PC-9 (cell line): ENCODE measurements around the gene TMEM37. TPM values are rescaled to one million over a fixed set of nuclear protein-coding genes. Genes with fewer than 3 reads are reported as not detected.

ENCODE experiments used
- BruUV-seq: library from RNA; stranded (reverse); fragments of 400-500 nt; replicated peaks from 2 replicates; lab custom pipeline; 2021; lab: Mats Ljungman, UMichigan
- CTCF ChIA-PET: fragments of 300-600 bp; sonication (Branson Sonifier 250); formaldehyde crosslinking; loops from one replicate; lab custom pipeline; 2022; ENCODE audit warnings: antibody characterized with exemption; lab: Charles Lee
- POLR2A ChIA-PET: fragments of 300-600 bp; sonication (Branson Sonifier 250); formaldehyde crosslinking; loops from one replicate; lab custom pipeline; 2022; ENCODE audit warnings: antibody characterized with exemption; ENCODE audit not compliant: unreplicated experiment; lab: Charles Lee
- DNase-seq, 2 experiments: peaks; one replicate each; pipeline versions ENCODE4 v3.0.0 to v3.0.0-alpha.2; 2015 to 2022; ENCODE audit warnings: mixed read lengths in 1 of 2
- H2AFZ ChIP-seq: fragments of 200-600 bp; sonication (generic); 2 replicates; pipeline ENCODE4 v1.8.1; 2017; ENCODE audit warnings: antibody characterized with exemption
- H3F3A ChIP-seq: fragments of 200-600 bp; sonication (generic); 2 replicates; pipeline ENCODE4 v1.8.1; 2017; ENCODE audit warnings: antibody characterized with exemption, mild to moderate bottlenecking, low read depth; ENCODE audit not compliant: insufficient read depth
- H3K27ac ChIP-seq: fragments of 200-600 bp; sonication (generic); 2 replicates; pipeline ENCODE4 v1.6.1; 2016; ENCODE audit warnings: mixed run types
- H3K27me3 ChIP-seq: fragments of 200-600 bp; sonication (generic); 2 replicates; pipeline ENCODE4 v1.6.1; 2016; ENCODE audit warnings: low read depth, mixed run types; ENCODE audit not compliant: insufficient read depth
- H3K36me3 ChIP-seq: fragments of 200-600 bp; sonication (generic); 2 replicates; pipeline ENCODE4 v1.6.1; 2016; ENCODE audit warnings: low read depth, mixed run types
- H3K4me1 ChIP-seq: fragments of 200-600 bp; sonication (generic); replicated peaks from 2 replicates; pipeline ENCODE4 v1.6.1; 2016; ENCODE audit warnings: mixed run types; ENCODE audit not compliant: insufficient read depth
- H3K4me2 ChIP-seq: fragments of 200-600 bp; sonication (generic); 2 replicates; pipeline ENCODE4 v1.6.1; 2017; ENCODE audit warnings: mixed run types
- H3K4me3 ChIP-seq: fragments of 200-600 bp; sonication (generic); 2 replicates; pipeline ENCODE4 v1.6.1; 2016; ENCODE audit warnings: mixed run types
- H3K79me2 ChIP-seq: fragments of 200-600 bp; sonication (generic); 2 replicates; pipeline ENCODE4 v1.6.1; 2017; ENCODE audit warnings: low read depth, mixed run types
- H3K9me2 ChIP-seq: fragments of 200-600 bp; sonication (generic); 2 replicates; pipeline ENCODE4 v1.8.1; 2017; ENCODE audit warnings: mild to moderate bottlenecking; ENCODE audit not compliant: insufficient read depth
- H3K9me3 ChIP-seq: fragments of 200-600 bp; sonication (generic); 2 replicates; pipeline ENCODE4 v1.8.1; 2016; ENCODE audit warnings: low read depth; ENCODE audit not compliant: insufficient read depth
- H4K20me1 ChIP-seq: fragments of 200-600 bp; sonication (generic); 2 replicates; pipeline ENCODE4 v1.8.1; 2017; ENCODE audit not compliant: insufficient read depth
- CTCF ChIP-seq: fragments of 200-600 bp; sonication (generic); conservative IDR thresholded peaks from 2 replicates; pipeline ENCODE4 v1.6.1; 2017; ENCODE audit warnings: mixed run types, antibody characterized with exemption, mild to moderate bottlenecking, moderate library complexity
- EZH2 ChIP-seq: fragments of 200-600 bp; sonication (generic); IDR thresholded peaks from 2 replicates; pipeline ENCODE4 v1.8.0; 2017; ENCODE audit warnings: antibody characterized with exemption, low read depth
- intact Hi-C: fragments of 100-400 bp; cut with micrococcal nuclease; formaldehyde crosslinking; loops from one replicate; pipeline ENCODE4 v1.10.0; 2022; ENCODE audit not compliant: unreplicated experiment
- total RNA-seq: library from RNA; stranded (reverse); gene quantifications from 2 replicates; pipeline ENCODE4 v1.2.3, GENCODE V29; 2021

The TMEM37 gene
- total RNA-seq, 1 experiment from 2014 or later: 1.2 TPM

- CTCF ChIA-PET: no interaction called here
These were observed 52.5 kb downstream of the TMEM37 start for GRCh38 chr2:119483896-119484718.

GRCh38 chr2:119484834-119485233 lies 53.2 kb downstream of the TMEM37 start:
- TF ChIP-seq EZH2: no peak
- TF ChIP-seq CTCF: no peak
- H3F3A ChIP-seq: no peaks in the 10 kb centered on the region
- no peaks in the 10 kb centered on the region for H3K9me2 ChIP-seq
- H3K4me2 ChIP-seq: no peak overlapping the region
- no peak overlapping the region for H3K27ac ChIP-seq
- H3K9me3 ChIP-seq: no peaks in the 10 kb centered on the region
- H3K4me1 ChIP-seq: no peaks in the 10 kb centered on the region
- H4K20me1 ChIP-seq: no peaks in the 10 kb centered on the region
- no peaks in the 10 kb centered on the region for H3K36me3 ChIP-seq
- ChIA-PET CTCF (interaction anchor here (0.7 kb wide), 1 partner anchor 8 kb away, joined by 3 read pairs; no protein-coding TSS in a partner anchor), POLR2A (no interaction called here)
- no peak for DNase-seq
- intact Hi-C loops: no loop called here
- no peaks in the 10 kb centered on the region for H3K27me3 ChIP-seq
- H3K4me3 ChIP-seq: no peak overlapping the region
- H3K79me2 ChIP-seq: no peaks in the 10 kb centered on the region
- BruUV-seq: no TSS peak
- no peak overlapping the region for H2AFZ ChIP-seq

More at GRCh38 chr2:119483896-119484718, 52.5 kb downstream of the TMEM37 start:
- Histone ChIP-seq H3K27ac (no peak overlapping the region), H3K4me3 (no peak overlapping the region), H3K9me3 (no peaks in the 10 kb centered on the region), H3K4me1 (no peaks in the 10 kb centered on the region), H2AFZ (no peak overlapping the region), H3K27me3 (no peaks in the 10 kb centered on the region), H3K4me2 (no peak overlapping the region), H3F3A (no peaks in the 10 kb centered on the region), H3K9me2 (no peaks in the 10 kb centered on the region), H3K36me3 (no peaks in the 10 kb centered on the region), H3K79me2 (no peaks in the 10 kb centered on the region), H4K20me1 (no peaks in the 10 kb centered on the region)
- intact Hi-C loops: no loop called here
- POLR2A ChIA-PET: no interaction called here
- TF ChIP-seq EZH2: no peak
- no peak for TF ChIP-seq CTCF
- DNase-seq: no peak
- BruUV-seq: no TSS peak

- H3K4me3 ChIP-seq: no peak overlapping the region
- POLR2A ChIA-PET: no interaction called here
- no peaks in the 10 kb centered on the region for H3K9me2 ChIP-seq
- TF ChIP-seq CTCF (no peak), EZH2 (no peak)
- H3K27me3 ChIP-seq: no peaks in the 10 kb centered on the region
- H3K36me3 ChIP-seq: no peaks in the 10 kb centered on the region
- intact Hi-C loops: no loop called here
- H3K27ac ChIP-seq: no peak overlapping the region
- H2AFZ ChIP-seq: no peak overlapping the region
- no peaks in the 10 kb centered on the region for H4K20me1 ChIP-seq
- H3K79me2 ChIP-seq: no peaks in the 10 kb centered on the region
- no TSS peak for BruUV-seq
- no peak for DNase-seq
- CTCF ChIA-PET: interaction anchor here (0.5 to 0.7 kb wide), 2 partner anchors 9 to 359 kb away, joined by 3 to 8 read pairs; no protein-coding TSS in a partner anchor
- peaks cover 7% of the 10 kb centered on the region for H3K4me1 ChIP-seq
- H3K4me2 ChIP-seq: no peak overlapping the region
- H3F3A ChIP-seq: no peaks in the 10 kb centered on the region
- no peaks in the 10 kb centered on the region for H3K9me3 ChIP-seq
These were observed 53.9 kb downstream of the TMEM37 start for GRCh38 chr2:119485336-119486110.
